ENCODE measurements around the gene HOXD12.

HOXD12 gene

DNA sequence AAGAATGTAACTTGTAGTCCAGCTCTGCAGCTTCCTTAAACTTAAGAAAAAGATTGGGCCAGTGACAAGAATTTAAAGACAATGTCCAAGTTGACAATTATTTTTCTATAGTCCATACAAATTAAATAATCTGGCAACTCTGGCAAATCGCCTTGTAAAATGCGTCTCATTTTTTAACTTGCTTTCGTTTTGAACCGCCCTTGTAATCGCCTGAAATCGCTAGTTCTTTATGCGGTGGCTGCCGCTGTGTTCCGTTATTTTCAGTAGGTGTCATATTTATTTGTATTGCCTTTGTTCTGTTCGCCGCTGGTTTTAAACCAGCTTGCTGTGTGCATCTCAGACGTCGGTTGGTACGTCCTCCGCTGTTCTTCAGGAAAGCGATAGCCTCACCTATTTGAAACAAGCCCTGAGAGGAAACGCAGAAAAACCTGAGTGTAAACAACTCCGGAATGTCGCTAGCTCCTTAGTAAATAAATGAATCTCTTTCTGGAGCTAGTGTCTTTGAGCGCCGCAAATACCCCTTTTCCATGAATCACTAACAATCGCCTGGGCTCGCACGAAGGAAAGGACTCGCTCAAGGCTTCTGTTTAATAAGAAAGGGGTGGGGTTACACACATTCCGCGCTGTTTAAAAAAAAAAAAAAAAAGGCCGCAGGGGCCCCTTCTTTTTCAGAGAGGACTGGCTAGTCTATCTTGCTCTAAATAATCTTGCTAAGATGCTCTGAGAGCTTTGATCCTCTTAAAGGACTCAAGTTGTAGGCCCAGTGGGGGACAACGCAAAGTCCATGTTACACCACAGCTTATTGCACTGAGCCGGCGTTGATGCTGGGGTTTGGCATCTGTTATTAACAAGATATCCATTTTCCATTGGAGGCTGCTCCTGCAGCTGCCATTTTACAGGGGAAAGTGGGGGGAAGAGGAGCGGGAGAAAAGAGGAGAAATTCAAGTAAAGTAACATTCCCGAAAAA, 32.9 kb downstream of the HOXD12 start:
- no peak for DNase-seq (ENCODE audit: low read depth)

DNA sequence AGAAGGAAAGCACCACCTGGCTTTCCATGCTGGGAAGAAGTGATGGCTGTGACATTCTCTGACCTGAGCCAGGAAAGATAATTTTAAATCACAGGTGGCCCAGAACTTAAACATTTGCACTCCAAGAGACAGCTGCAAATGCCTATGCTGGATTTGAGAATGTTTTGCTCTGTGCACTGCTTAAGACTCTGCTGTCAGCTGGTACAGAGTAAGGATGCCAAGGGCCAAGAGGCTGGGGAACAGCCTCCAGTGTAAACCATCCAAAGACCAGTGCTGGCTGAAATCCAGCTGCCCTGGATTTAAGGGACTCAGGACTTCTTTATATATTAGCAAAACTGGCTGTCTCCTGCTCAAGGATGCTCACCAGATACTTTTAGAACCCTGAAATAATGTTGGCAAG, 33.8 kb downstream of the HOXD12 start:
- no peak for DNase-seq (ENCODE audit: low read depth)

DNA sequence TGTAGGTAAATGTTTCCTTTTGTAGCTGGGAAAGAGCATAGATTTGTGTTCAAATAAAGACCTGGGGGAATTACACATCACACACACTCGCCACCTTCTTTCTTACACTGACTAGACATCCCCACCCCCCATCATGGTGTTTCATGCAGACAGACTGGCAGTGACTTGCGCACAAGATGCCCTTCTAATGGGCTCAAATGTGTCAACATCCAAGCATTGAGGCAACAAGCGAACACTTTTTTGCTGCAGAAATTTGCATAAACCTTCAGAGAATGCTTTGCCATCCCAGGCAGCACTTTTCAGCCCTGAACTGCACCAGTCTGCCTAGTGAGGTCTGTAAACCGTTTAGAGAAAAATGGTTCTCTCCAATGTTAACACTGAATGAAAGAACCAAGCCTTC, 34.4 kb downstream of the HOXD12 start:
- no peak for DNase-seq (ENCODE audit: low read depth)

DNA sequence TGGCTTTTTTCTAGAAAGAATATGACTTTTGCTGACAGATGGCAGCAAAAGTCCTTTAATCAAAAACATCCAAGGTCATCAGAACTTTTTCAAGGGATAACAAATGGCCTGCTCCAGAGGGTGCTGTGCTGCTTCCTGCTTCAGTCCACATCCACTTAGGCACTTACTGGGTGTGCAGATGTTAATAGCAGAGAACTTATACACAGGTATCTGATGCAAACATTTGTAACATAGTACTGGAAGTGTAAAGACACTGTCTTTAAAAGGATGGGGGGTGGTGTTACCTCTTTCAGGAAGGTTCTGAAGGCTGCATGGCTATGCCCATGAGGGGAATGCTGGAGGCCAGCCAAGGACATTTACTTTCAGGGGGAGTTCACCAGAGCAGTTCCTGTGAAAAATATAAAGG, 35.4 kb downstream of the HOXD12 start:
- DNase-seq (ENCODE audit: low read depth) = no peak

DNA sequence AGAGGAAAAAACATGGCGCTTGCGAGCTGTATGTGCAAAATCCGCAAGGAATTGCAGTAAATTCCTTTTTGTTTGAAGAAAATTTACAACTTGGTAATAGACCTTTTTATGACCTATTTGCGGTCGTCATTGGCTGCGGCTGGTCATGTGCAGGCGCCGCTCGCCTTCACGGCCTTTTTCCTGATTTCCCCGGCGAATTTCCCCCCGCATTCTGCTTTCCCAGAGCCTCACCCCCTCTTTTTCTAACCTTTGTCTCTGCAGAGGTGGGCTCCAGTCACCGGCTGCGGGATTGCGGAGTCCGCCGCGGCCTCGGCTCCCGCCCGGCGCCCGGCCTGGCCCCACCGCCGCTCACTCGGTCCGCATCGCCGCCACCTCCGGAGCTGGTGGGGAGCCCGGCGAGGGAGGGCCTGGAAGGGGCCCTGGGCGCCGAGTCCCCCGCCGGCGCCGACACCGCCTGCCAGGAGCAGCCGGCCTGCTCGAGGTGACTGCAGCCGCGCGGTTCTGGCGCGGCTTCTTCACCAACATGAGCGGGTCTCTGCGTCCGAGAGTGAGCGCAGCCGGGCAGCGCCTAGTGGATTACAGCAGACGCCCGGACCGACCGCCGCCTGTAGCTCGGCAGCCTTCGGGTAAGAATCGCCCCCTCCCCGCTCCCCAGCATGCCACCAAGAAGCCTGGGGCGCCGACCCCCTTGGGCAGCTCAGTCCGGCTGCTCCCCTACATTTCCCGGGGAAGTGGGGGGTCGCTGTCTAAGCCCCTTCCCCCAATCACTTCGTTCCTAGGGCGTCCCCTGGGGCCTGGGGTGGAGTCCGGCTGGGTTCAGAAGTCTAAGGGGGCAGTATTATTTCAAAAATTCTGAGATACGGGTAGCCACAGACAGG, 37.0 kb downstream of the HOXD12 start:
- no peak for DNase-seq (ENCODE audit: low read depth)

DNA sequence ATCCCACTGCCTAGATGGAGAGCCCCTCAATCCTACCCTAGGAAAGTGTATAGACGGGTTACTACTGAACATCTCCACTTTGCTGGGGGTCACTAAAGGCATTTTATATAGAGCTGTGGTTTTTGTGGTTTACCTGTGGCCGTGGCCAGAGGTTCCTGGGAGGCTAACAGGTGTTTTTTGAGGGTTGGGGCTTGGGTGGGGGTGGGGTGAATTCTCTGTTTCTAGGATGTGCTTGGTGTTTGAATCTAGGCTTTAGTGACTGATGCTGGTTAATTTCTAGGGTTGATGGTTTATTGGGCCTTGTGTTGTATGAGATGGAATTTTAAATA, 37.6 kb downstream of the HOXD12 start:
- no peak for DNase-seq (ENCODE audit: low read depth)

DNA sequence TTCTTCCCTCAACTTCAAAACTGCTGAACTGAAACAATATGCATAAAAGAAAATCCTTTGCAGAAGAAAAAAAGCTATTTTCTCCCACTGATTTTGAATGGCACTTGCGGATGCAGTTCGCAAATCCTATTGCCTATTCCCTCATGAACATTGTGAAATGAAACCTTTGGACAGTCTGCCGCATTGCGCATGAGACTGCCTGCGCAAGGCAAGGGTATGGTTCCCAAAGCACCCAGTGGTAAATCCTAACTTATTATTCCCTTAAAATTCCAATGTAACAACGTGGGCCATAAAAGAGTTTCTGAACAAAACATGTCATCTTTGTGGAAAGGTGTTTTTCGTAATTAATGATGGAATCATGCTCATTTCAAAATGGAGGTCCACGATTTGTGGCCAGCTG, 38.3 kb downstream of the HOXD12 start:
- no peak for DNase-seq (ENCODE audit: low read depth)

DNA sequence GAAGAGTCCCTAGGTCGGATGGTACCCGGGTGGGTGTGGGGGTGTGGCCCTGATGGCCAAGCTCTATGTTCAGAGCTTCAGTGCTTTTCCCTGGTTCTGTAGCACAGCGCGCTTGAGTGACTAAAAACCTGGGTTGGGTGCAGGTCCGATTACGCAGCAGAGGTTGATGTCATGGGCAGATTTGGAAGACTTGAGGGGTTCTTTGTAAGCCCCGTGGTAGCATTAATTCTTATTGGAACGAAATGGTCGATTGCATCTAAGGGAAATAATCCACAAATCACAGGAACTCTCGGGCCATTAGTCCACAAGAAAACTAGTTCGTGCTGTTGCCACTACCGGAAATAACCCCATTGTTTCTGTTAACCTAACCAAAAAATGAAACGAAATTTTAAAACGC, 38.9 kb downstream of the HOXD12 start:
- no peak for DNase-seq (ENCODE audit: low read depth)

DNA sequence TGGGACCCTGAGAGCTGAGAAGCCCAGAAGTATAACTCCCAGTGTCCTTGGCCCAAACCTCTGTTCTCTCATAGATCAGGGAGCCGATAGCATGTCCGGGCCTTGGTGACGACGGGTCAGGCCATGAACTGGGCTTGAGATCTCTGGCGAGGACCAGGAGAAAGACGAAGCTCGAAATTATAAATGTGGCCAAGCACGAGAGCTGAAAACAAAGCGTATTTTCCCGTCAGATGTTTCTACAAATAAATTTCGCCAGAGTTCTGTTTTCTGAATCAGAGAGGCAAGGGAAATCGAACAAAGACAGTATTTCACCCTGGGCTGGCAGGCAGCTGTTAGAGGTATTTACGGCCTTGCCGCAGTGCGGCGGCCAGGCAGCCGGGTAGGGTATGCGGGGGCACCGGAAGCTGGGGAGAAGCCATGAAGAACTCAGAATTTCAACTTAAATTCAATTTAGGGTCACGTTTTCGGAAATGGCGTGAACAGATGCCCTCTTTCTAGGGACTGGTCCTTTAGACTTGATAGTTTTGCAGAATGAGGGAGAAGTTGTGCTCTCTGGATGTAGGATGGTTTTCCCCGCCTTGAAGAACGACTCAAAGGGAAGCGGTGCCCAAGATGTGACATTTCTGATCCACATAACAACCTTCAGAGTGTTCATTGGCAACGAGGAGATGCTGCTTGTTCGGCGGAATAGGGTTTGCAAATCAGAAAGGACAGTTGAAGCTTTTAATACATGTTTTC, 39.5 kb downstream of the HOXD12 start:
- no peak for DNase-seq (ENCODE audit: low read depth)

DNA sequence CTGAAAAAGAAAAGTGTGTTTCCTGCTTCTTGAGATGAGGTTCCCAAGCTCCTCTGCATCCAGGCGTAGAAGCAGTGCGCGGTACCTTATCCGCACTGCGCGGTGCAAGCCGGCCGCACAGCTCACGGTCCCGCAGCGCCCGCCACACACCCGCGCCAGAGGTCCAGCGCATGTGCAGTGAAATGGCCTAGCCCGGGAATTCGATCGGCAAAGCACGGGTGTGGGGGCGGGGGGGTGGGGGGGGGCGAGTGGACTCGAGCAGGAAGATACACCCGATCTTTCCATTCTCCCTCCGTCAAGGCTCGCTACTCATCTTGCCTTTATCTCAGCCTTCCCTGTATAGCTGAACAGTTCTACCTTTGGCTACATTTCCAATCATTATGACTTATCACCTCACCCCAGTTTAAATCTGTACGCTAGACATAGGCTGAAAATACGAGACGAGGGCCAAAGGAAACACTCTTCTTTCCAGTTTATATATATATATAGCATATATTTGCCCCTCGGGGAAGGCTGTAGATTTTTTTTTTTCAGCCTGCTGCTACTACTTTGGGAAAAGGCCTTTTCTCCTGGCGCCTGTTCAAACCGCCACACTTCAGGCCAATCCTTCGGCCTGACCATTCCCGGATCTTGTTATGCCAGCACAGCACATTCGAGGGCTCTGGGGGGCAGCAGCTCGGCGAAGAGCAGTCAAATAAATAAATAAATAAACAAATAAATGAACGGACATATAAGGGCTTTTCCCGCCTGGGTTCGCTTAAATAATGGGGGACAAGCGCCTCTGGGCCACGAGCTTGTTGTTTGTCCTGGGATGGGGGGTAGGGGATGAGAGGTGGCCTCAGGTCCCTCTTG, 40.3 kb downstream of the HOXD12 start:
- no peak for DNase-seq (ENCODE audit: low read depth)

DNA sequence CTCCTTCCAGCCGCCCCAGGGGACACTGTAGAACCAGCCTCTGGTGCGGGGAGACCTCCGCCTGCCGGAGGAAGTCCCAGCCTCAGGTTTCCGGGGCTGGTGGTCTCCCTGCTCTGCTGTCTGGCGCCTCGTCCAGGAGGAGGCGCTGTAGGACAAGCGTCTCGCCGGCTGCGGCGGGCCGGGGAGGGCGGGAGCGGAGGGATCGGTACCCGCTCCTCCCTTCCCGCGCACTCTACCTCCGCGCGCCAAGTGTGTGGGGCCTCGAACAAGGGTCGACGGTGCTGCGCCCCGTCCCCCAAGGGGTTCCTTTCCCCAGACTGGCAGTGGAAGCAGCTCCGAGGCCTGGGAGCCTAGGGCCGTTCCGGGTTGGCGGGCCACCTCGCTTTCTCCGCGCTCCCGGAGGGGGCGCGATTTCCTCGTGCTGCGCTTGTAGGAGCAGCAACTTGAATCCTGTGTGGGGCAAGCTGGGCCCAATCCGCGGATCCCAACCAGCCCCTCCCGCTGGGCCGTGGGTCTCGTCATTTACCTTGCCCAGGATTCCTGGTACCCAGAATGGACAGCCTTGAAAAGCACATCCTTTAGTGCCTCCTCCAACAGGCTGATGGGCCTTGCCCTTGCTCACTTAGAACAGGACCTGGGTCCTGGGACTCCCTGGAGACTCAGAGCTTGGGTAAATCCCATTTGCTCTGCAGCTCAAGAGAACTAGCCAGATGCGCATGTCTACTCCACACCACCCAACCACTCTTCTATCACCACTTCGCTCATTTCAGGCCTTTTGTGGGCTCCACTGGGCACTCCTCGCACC, 41.1 kb downstream of the HOXD12 start:
- peak; percentile 59 for DNase-seq (ENCODE audit: low read depth)

DNA sequence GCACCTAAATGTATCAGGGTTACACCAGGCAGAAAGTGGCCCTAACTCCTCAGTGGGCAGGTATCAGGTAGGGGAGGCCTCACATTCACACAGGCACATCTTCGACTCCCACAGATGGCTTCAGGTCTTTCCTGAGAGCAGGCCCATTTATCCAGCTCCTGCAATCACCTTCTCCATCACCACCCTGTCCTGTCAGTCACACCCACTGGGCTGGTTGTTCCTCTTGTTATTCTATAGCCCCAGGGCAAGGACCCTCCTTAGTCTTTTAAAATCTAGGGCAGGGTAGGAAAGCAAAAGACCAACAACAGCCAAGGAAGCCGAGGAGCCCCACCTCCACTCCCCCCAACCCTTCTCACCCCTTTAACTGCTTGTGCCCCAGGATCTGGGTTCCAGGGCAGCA, 42.7 kb downstream of the HOXD12 start:
- DNase-seq (ENCODE audit: low read depth) = no peak

DNA sequence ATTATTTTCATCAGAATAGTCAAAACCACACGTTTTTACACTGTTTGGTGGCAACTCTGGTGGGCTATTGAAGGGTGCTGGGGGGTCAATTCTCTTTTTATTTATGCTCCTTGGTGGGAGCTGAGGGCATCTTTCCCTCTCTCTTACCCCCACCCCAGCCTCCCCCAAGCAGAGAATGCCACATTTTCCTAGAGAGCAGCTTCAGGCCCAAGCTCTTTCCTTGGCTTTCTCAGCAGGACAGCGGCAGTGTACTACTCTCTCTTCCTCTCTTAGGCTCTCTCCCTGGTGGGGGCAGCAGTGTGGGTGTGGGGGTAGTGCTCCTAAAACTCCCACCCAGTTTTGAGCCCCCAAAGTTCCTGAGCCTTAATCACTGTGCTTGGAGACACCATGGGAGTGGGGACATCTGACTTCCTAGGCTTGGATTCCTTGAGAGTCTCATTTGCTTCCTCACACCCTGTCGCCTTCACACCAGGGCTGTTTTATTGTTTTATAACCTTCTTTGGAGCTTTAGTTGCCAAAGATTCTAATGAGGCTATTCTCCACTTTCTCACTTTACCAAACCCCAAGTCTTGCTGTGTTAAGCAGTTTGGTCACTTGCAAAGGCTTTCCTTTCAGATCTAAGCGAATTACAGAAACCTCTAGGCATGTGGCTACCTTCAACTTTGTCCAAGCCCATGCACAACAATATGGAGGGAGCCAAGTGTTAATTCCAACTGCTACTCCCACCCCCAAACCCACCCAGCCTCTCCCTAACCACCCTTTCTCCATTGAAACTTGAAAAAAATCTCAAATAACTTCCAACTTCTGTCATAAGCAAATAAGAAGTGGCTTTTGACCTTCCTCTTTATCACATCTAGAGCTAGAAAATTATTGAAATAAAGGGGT, 45.7 kb downstream of the HOXD12 start:
- no peak for DNase-seq (ENCODE audit: low read depth)

DNA sequence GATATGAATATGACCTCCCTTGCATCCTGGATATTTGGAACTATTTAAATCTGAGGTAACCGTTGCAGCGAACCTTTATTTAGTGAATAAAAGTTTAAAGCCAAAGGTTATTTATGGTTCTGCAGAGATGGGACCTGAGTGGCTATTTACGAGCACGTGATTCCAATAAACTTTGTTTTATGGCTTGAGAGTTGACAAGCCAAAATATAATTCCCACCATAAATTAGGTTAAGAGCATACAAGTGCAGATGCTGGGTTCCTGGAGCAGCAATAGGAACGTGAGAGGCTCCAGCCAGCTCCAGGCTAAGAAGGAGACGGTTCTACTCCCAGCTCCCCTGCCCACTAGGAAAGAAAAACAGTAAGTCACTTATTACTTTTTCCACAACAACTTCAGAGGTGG, 46.5 kb downstream of the HOXD12 start:
- DNase-seq (ENCODE audit: low read depth) = no peak

DNA sequence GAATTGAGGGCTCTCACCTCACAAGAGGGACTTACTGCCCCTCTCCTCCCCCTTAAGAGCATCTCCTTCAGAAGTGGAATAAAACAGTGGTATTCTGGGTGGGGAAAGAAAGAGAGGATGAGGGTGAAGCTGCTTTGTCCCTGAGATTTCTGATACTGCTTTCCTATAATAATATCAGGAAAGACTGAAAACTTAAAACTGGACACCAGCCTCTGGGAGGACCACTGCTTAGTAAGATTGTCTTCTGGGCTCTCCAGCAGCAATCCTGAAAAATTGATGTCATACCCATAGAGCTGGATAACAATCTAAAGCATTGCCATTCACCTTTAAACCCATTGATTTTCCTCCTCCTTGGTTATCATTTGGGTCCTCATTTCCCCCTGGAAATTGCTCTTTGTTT, 47.0 kb downstream of the HOXD12 start:
- no peak for DNase-seq (ENCODE audit: low read depth)

DNA sequence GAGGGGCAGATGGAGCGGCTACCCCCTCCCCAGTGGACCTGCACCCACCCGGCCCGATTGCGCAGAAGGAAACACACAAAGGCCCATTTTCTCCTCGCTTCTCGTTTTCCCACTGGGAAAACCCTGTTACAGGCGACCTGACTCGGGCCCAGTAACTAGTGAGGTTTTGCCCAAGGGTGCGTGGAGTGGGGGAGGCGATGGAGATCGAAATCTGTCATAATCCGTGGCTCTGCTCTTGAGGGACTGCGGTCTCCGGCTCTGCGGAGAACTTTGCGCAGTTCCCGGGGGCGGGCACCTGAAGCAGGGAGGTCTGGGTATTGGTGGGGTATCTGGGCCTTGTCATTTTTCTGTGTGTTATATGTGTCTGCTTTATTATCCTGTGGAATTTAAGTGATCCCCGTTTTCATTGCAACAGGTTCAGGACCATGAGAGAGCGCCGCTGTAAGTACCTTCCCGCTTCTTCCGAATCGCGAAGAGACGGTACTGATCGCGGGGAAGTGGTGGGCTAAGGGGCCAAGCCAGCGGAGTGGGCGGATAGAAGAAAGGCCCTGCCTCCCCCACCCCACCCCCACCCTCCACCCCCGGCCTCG, 47.7 kb downstream of the HOXD12 start:
- DNase-seq (ENCODE audit: low read depth) = no peak

DNA sequence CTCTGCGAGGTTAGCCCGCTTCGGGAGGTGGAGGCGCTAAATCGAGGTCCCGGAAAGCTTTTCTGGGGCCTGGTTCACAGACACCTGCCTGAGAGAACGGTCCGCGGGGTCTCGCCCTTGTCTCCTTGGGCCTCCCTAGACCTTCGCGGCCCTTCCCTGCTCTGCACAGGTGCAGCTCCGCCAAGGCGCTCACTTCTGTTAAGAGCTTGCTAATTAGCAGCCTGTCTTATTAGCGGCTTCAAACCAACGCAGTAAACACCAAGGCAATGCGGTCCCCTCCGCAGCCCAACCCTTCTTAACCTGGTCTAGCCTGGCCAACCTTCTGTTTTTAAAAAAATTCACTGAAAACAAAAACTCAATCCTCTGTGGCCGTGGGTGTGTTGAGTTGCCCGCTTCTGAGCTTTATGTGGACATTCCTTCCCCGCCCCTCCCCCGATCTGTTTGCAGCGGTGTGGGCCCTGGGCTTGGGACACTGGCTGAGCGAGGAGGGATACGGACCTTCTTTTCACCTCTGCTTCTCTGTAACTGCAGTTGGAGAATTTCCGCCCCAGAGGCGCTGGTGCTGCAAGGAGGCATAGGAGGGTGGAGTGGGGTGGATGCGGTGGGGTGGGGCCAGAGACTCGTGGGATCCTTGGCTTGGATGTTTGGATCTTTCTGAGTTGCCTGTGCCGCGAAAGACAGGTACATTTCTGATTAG, 48.4 kb downstream of the HOXD12 start:
- no peak for DNase-seq (ENCODE audit: low read depth)

DNA sequence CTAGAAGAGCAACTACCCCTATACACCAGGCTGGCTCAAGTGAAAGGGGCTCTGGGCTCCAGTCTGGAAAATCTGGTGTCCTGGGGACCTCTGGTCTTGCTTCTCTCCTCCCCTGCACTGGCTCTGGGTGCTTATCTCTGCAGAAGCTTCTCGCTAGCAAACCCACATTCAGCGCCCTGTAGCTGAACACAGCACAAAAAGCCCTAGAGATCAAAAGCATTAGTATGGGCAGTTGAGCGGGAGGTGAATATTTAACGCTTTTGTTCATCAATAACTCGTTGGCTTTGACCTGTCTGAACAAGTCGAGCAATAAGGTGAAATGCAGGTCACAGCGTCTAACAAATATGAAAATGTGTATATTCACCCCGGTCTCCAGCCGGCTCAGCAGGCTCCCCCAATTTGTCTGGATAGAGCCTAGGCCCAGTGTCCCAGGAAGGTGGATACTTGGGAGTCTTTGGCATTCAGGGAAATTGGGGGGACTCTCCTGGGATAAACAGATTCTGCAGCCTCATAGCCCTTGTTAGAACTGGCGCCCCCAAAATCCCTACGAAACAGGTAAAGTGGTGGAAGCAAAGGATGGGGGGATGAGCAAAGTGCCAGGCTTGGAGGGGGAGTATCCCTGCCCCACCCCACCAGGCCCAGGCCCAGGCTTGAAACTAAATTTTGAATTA, 49.3 kb downstream of the HOXD12 start:
- no peak for DNase-seq (ENCODE audit: low read depth)
